IMR-90 (cell line): ENCODE data around the gene LRP5. TPM values are rescaled to one million over a fixed set of nuclear protein-coding genes. Genes with fewer than 3 reads are reported as not detected.

Experiments
- ATAC-seq: fragments of 200-7000 bp; cut with Tn5 transposase; 2 replicates; pipeline ENCODE4 v1.9.1; 2020; ENCODE audit warnings: low read depth, mild to moderate bottlenecking, moderate library complexity
- BruUV-seq: library from RNA; stranded (reverse); fragments of 400-500 nt; replicated peaks from 2 replicates; lab custom pipeline; 2021; lab: Mats Ljungman, UMichigan
- CTCF ChIA-PET: fragments of 300-600 bp; formaldehyde crosslinking; extraction: SDS; loops from one replicate; lab custom pipeline; 2021; ENCODE audit warnings: antibody characterized with exemption; lab: Yijun Ruan, JAX
- POLR2A ChIA-PET: fragments of 300-600 bp; sonication (Branson Sonifier 250); formaldehyde crosslinking; loops from one replicate; lab custom pipeline; 2022; ENCODE audit warnings: antibody characterized with exemption; ENCODE audit not compliant: unreplicated experiment; lab: Charles Lee
- DNase-seq: peaks from one replicate; pipeline ENCODE4 v3.0.0; 2013
- H2AFZ ChIP-seq: replicated peaks from 2 replicates; pipeline ENCODE3; 2013; ENCODE audit warnings: low read length, mild to moderate bottlenecking; ENCODE audit not compliant: poor library complexity
- H2AK5ac ChIP-seq: 2 replicates; pipeline ENCODE4 v1.6.1; 2013; ENCODE audit warnings: low read depth, low read length, inconsistent platforms
- H2AK9ac ChIP-seq: replicated peaks from 2 replicates; pipeline ENCODE3; 2013; ENCODE audit warnings: mild to moderate bottlenecking, low read depth, low read length, moderate library complexity; ENCODE audit not compliant: poor library complexity
- H2BK120ac ChIP-seq: 2 replicates; pipeline ENCODE4 v1.6.1; 2013; ENCODE audit warnings: low read depth, low read length, inconsistent platforms
- H2BK15ac ChIP-seq: 3 replicates; pipeline ENCODE4 v1.6.1; 2013; ENCODE audit warnings: low read depth, low read length, inconsistent platforms
- H2BK20ac ChIP-seq: 2 replicates; pipeline ENCODE4 v1.6.1; 2013; ENCODE audit warnings: low read depth, mild to moderate bottlenecking, inconsistent platforms, low read length, moderate library complexity
- H2BK5ac ChIP-seq: 2 replicates; pipeline ENCODE4 v1.6.1; 2013; ENCODE audit warnings: mild to moderate bottlenecking, low read depth, low read length, inconsistent platforms; ENCODE audit not compliant: poor library complexity, severe bottlenecking
- H3K14ac ChIP-seq: replicated peaks from 2 replicates; pipeline ENCODE4 v1.6.1; 2013; ENCODE audit warnings: low read depth, low read length, inconsistent platforms
- H3K18ac ChIP-seq: 2 replicates; pipeline ENCODE4 v1.6.1; 2013; ENCODE audit warnings: low read depth, low read length, control low read depth
- H3K23ac ChIP-seq: 2 replicates; pipeline ENCODE4 v1.6.1; 2013; ENCODE audit warnings: low read depth, low read length, inconsistent platforms
- H3K27ac ChIP-seq: 2 replicates; pipeline ENCODE4 v1.5.1; 2013; ENCODE audit warnings: mild to moderate bottlenecking, control low read depth, low read length; ENCODE audit not compliant: insufficient read depth
- H3K27me3 ChIP-seq: 2 replicates; pipeline ENCODE4 v1.6.1; 2013; ENCODE audit warnings: low read length; ENCODE audit not compliant: control insufficient read depth, insufficient read depth
- H3K36me3 ChIP-seq: 2 replicates; pipeline ENCODE4 v1.6.1; 2013; ENCODE audit warnings: low read length, mixed read lengths; ENCODE audit not compliant: control insufficient read depth, insufficient read depth
- H3K4ac ChIP-seq: 2 replicates; pipeline ENCODE4 v1.6.1; 2013; ENCODE audit warnings: low read depth, low read length, inconsistent platforms
- H3K4me1 ChIP-seq: 2 replicates; pipeline ENCODE4 v1.6.1; 2013; ENCODE audit warnings: low read length, mixed read lengths; ENCODE audit not compliant: control insufficient read depth, insufficient read depth
- H3K4me2 ChIP-seq: 2 replicates; pipeline ENCODE4 v1.6.1; 2013; ENCODE audit warnings: low read depth, mild to moderate bottlenecking, control low read depth, low read length, moderate library complexity
- H3K4me3 ChIP-seq: 2 replicates; pipeline ENCODE4 v1.5.1; 2013; ENCODE audit warnings: low read depth, mild to moderate bottlenecking, control low read depth, low read length, moderate library complexity; ENCODE audit not compliant: insufficient read depth
- H3K56ac ChIP-seq: 2 replicates; pipeline ENCODE4 v1.6.1; 2013; ENCODE audit warnings: low read length, inconsistent platforms; ENCODE audit not compliant: insufficient read depth; ENCODE audit errors: extremely low read depth
- H3K79me1 ChIP-seq, 2 experiments: 2 replicates each; pipeline ENCODE4 v1.6.1; 2013; ENCODE audit warnings: low read length in 2 of 2, inconsistent platforms in 1 of 2, low read depth in 1 of 2
- H3K9ac ChIP-seq: 2 replicates; pipeline ENCODE4 v1.6.1; 2013; ENCODE audit warnings: low read depth, low read length, control low read depth
- H3K9me1 ChIP-seq: 2 replicates; pipeline ENCODE4 v1.6.1; 2013; ENCODE audit warnings: low read length, inconsistent platforms; ENCODE audit not compliant: insufficient read depth
- H3K9me3 ChIP-seq: 2 replicates; pipeline ENCODE4 v1.6.1; 2013; ENCODE audit warnings: low read length; ENCODE audit not compliant: control insufficient read depth, insufficient read depth
- H4K20me1 ChIP-seq: 2 replicates; pipeline ENCODE4 v1.6.1; 2013; ENCODE audit warnings: low read length, inconsistent platforms; ENCODE audit not compliant: insufficient read depth
- H4K5ac ChIP-seq: 2 replicates; pipeline ENCODE4 v1.6.1; 2013; ENCODE audit warnings: mild to moderate bottlenecking, low read depth, low read length, control low read depth
- H4K8ac ChIP-seq, 2 experiments: 2 replicates each; pipeline ENCODE4 v1.6.1; 2013; ENCODE audit warnings: low read depth in 2 of 2, low read length in 2 of 2, control low read depth in 1 of 2, inconsistent platforms in 1 of 2
- H4K91ac ChIP-seq: 2 replicates; pipeline ENCODE4 v1.6.1; 2013; ENCODE audit warnings: low read depth, low read length, inconsistent platforms; ENCODE audit not compliant: insufficient read depth
- BHLHE40 ChIP-seq: fragments of 150-350 bp; IDR thresholded peaks from 2 replicates; pipeline ENCODE4 v1.6.1; 2016; ENCODE audit warnings: mild to moderate bottlenecking, low read depth, low read length
- MAZ ChIP-seq: IDR thresholded peaks from 2 replicates; pipeline ENCODE4 v1.6.1; 2012; ENCODE audit warnings: low read depth, mild to moderate bottlenecking, low read length, improper control_type of control experiment, moderate library complexity, borderline replicate concordance
- MXI1 ChIP-seq: IDR thresholded peaks from 2 replicates; pipeline ENCODE4 v1.6.1; 2012; ENCODE audit warnings: low read depth, mild to moderate bottlenecking, low read length, moderate library complexity, borderline replicate concordance
- POLR2A ChIP-seq: IDR thresholded peaks from 2 replicates; pipeline ENCODE4 v1.6.1; 2012; ENCODE audit warnings: mild to moderate bottlenecking, low read depth, low read length
- RAD21 ChIP-seq: IDR thresholded peaks from 2 replicates; pipeline ENCODE4 v1.6.1; 2012; ENCODE audit warnings: low read length, improper control_type of control experiment
- RCOR1 ChIP-seq: IDR thresholded peaks from 2 replicates; pipeline ENCODE4 v1.6.1; 2012; ENCODE audit warnings: mild to moderate bottlenecking, low read length, improper control_type of control experiment; ENCODE audit not compliant: insufficient replicate concordance
- SMC3 ChIP-seq: fragments of 150-350 bp; IDR thresholded peaks from 2 replicates; pipeline ENCODE4 v1.6.1; 2016; ENCODE audit warnings: low read depth, mild to moderate bottlenecking, antibody characterized with exemption, low read length, moderate library complexity
- WGBS, 2 experiments: methylation state at CpG; one replicate each; pipeline versions ENCODE4 v1.1.5 to v1.1.7; 2013; ENCODE audit warnings: missing lambda C conversion rate in 2 of 2; ENCODE audit not compliant: insufficient read length in 1 of 2; ENCODE audit errors: extremely low coverage in 2 of 2; 5-methylcytosine and 5-hydroxymethylcytosine counted together
- dilution Hi-C: fragments of 300-500 bp; cut with HindIII; formaldehyde crosslinking; loops from one replicate; pipeline ENCODE4 v1.14.3; 2018; ENCODE audit warnings: low sequenced_read_pairs; ENCODE audit not compliant: unreplicated experiment
- in situ Hi-C: fragments of 300-500 bp; cut with MboI; formaldehyde crosslinking; loops from 3 replicates; pipeline ENCODE4 v1.14.3; 2019; ENCODE audit warnings: low sequenced_read_pairs, inconsistent platforms, mixed read lengths
- intact Hi-C: fragments of 100-400 bp; cut with micrococcal nuclease; formaldehyde crosslinking; loops from 2 replicates; pipeline ENCODE4 v1.10.0; 2022
- polyA plus RNA-seq, 3 experiments: library from polyadenylated mRNA; depleted of rRNA; stranded (reverse); fragments of >200 nt; gene quantifications; 2 replicates each; pipeline ENCODE4 v1.2.3, GENCODE V29; 2012; ENCODE audit warnings: low replicate concordance in 1 of 3
- total RNA-seq: library from RNA; depleted of rRNA; stranded (reverse); fragments of >200 nt; gene quantifications from 2 replicates; pipeline ENCODE4 v1.2.3, GENCODE V29; 2012
- TF ChIP-seq, protein P1 (sequence below): fragments of 150-350 bp; IDR thresholded peaks from 2 replicates; pipeline ENCODE4 v1.6.1; 2017; ENCODE audit warnings: mild to moderate bottlenecking, antibody characterized with exemption, low read length, low read depth

Gene LRP5
- total and polyA plus RNA-seq, 2 of the 4 experiments (the other 2 are of a cell fraction) = 10.4 to 15.0 TPM

- dilution Hi-C loops = no loop called here
- H4K20me1 ChIP-seq = peaks cover 72% of the 10 kb centered on the region
- H2BK5ac ChIP-seq = no peak overlapping the region
- H3K9me3 ChIP-seq = no peaks in the 10 kb centered on the region
- no peak overlapping the region for H3K14ac ChIP-seq
- H2AK5ac ChIP-seq = no peak overlapping the region
- 91% methylated on average over 5 of the region's 25 CpGs; no CpG with 5 or more reads in 1 of the 2 experiments for WGBS, 2 experiments
- H4K8ac ChIP-seq = no peak overlapping the region; a peak in 1 of 4 replicates
- intact Hi-C loops = no loop called here
- in situ Hi-C loops = no loop called here
- H2BK20ac ChIP-seq = no peak overlapping the region
- H2BK15ac ChIP-seq = no peak overlapping the region
- H3K4me3 ChIP-seq = no peak overlapping the region
- H3K4me1 ChIP-seq = peaks cover 16% of the 10 kb centered on the region
- 0 out of 2 replicates have a peak, but pooled peaks cover 1% of the 10 kb centered on the region for H3K36me3 ChIP-seq
- TF ChIP-seq, protein P1, sequence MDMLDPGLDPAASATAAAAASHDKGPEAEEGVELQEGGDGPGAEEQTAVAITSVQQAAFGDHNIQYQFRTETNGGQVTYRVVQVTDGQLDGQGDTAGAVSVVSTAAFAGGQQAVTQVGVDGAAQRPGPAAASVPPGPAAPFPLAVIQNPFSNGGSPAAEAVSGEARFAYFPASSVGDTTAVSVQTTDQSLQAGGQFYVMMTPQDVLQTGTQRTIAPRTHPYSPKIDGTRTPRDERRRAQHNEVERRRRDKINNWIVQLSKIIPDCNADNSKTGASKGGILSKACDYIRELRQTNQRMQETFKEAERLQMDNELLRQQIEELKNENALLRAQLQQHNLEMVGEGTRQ = no peak
- TF ChIP-seq MAZ = no peak
- no peak for TF ChIP-seq RCOR1
- TF ChIP-seq SMC3 = no peak
- no peak for TF ChIP-seq POLR2A
- no peak for TF ChIP-seq MXI1
- TF ChIP-seq BHLHE40 = no peak
- no peak for TF ChIP-seq RAD21
- DNase-seq (no peak), ATAC-seq (no peak)
- H3K18ac ChIP-seq = no peak overlapping the region
- H3K27ac ChIP-seq = no peak overlapping the region
- H2BK120ac ChIP-seq = no peak overlapping the region
- H3K56ac ChIP-seq = no peak overlapping the region
- no peak overlapping the region for H3K23ac ChIP-seq
- peaks cover 38 to 61% of the 10 kb centered on the region in 2 experiments for H3K79me1 ChIP-seq
- no peak overlapping the region for H2AFZ ChIP-seq
- H3K4ac ChIP-seq = no peak overlapping the region
- no peak overlapping the region for H2AK9ac ChIP-seq
- no peak overlapping the region for H4K5ac ChIP-seq
- no peaks in the 10 kb centered on the region for H3K27me3 ChIP-seq
- POLR2A ChIA-PET = interaction anchor here (0.6 kb wide), 1 partner anchor 70 kb away, joined by 3 read pairs; no protein-coding TSS in a partner anchor
- H3K9me1 ChIP-seq = peaks cover 14% of the 10 kb centered on the region
- no peak overlapping the region for H3K9ac ChIP-seq
- CTCF ChIA-PET = no interaction called here
- H3K4me2 ChIP-seq = no peak overlapping the region
- no TSS peak for BruUV-seq
- H4K91ac ChIP-seq = no peak overlapping the region
Observed at GRCh38 chr11:68328374-68329091, 16.1 kb downstream of the LRP5 start.
